ENCODE results near the gene CD47. TPM values are rescaled to one million over a fixed set of nuclear protein-coding genes. Genes with fewer than 3 reads are reported as not detected.

Gene CD47
- total RNA-seq, 1 experiment from 2014 or later = 28.3 TPM

- no peak for DNase-seq (ENCODE audit: extremely low read depth, low read depth)
These were observed 2.8 kb upstream of the CD47 start for GRCh38 chr3:108093616-108094015.

- DNase-seq (ENCODE audit: extremely low read depth, low read depth) = no peak
These were observed 2.2 kb upstream of the CD47 start for GRCh38 chr3:108093021-108093420.

DNA sequence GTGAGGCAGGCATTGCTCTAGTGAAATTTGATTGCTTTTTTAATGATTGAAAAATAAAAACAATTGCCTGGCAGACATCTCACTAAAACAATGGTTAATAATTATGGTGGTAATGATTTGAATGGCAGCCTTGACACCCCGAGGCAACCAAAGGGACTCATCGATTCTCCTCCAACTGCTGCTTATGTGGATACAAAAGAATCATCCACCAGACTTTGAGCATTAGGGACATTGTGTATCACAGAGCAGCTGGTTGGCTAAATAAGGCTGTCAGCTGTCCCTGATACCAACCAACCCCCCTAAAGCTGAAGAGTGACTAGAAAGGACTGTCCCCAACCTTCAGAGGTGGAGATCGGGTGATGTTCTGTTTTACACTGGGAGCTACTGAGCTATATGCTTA lies 1.7 kb upstream of the CD47 start:
- no peak for DNase-seq (ENCODE audit: extremely low read depth, low read depth)

- DNase-seq (ENCODE audit: extremely low read depth, low read depth) = no peak
These were observed 843 bp upstream of the CD47 start for GRCh38 chr3:108091498-108092250.

- no peak for DNase-seq (ENCODE audit: extremely low read depth, low read depth)
These were observed 656 bp downstream of the CD47 start for GRCh38 chr3:108090049-108090700.

DNA sequence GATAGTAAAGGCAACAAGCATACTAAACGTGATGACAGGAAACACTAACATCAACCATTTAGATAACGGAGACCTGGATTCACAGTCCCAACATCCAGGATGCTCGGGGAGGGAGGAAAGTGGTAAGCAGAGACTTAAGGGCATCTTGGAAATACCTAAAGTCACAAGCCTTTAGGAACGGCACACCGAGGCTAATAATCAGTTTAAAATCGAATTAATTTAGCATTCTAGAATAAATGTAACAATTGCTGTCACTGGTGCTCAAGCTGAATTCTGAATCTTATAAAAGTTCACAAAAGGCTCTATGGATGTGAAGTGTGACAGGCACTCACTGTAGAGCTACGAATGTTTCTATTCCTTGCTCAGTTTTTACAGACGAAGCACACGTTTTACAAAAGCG lies 1.3 kb downstream of the CD47 start:
- no peak for DNase-seq (ENCODE audit: extremely low read depth, low read depth)

DNA sequence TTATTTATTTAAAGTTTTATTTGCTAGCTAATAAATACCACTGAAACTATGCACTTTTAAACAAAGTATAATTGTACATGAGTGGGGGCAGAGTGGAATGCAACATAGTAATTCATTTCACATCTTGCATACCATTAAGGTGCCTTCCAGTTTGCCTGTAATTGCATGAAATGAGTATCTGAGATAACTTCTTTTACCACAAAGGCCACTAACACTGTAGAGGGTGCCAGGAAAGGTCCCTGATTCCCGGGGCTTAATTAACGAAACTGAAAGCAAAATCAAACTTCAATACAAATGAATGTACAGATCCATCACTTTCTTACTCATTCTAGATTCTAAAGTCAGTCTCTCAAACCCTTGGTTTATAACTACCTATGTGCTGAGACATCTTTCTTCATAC lies 2.1 kb downstream of the CD47 start:
- DNase-seq (ENCODE audit: extremely low read depth, low read depth) = no peak

- DNase-seq (ENCODE audit: extremely low read depth, low read depth) = no peak
These were observed 2.7 kb downstream of the CD47 start for GRCh38 chr3:108088146-108088545.

GRCh38 chr3:108086653-108087052 lies 4.2 kb downstream of the CD47 start:
- no peak for DNase-seq (ENCODE audit: extremely low read depth, low read depth)

- no peak for DNase-seq (ENCODE audit: extremely low read depth, low read depth)
These were observed 5.0 kb downstream of the CD47 start for GRCh38 chr3:108085810-108086350.

- DNase-seq (ENCODE audit: extremely low read depth, low read depth) = no peak
These were observed 5.5 kb downstream of the CD47 start for GRCh38 chr3:108085370-108085769.

DNA sequence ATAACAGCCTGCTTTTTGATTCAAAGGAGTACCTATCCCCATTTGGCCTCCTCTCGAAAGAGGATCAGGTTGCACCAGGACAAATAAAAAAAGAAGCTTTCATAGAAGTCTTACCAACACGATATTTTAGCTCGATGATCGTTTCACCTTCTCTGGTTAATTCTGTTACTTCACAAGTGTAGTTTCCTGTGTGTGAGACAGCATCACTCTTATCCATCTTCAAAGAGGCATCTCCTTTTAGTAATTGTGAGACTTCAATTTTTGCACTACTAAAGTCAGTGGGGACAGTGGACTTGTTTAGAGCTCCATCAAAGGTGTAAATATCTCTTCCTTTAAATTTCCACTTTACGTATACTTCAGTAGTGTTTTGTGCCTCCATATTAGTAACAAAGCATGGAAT lies 11.0 kb downstream of the CD47 start:
- DNase-seq (ENCODE audit: extremely low read depth, low read depth) = no peak

DNA sequence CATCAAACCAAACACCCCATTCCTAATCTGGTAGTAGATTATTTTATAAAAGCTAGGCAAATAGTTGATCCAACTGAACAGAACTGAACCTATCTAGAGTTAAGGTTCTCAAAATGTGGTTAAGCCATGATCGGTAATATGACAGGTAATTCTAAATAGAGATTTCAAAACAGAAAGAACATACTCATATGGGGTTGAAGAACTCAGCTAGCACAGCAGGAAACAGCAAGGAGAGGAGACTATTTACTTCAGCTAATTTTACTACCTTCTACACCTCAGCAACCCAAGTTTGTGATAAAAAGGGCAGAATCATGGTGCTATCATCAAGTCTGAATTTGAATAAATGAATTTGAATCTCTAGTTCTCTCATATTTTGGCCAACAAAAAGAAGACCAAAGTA lies 11.8 kb downstream of the CD47 start:
- DNase-seq (ENCODE audit: extremely low read depth, low read depth) = no peak

DNA sequence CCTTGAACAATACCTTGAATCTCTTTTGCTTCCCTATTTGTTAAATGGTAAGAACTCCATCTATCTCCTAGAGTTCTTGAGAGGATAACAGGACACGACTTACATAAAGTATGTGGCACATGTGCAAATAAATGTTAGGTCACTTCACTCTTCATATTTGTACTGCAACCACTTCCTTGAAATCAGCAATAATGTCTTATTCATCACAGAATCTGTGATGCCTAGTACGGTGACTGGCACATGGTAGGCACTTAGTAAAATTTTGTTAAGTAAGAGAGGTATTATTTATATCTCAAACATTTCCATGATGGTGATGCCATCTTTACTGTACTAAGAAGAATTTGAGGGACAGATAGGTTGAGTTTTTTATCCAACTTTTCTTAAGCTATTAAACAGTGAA lies 14.3 kb downstream of the CD47 start:
- DNase-seq (ENCODE audit: extremely low read depth, low read depth) = no peak

- DNase-seq (ENCODE audit: extremely low read depth, low read depth) = no peak
These were observed 16.9 kb downstream of the CD47 start for GRCh38 chr3:108073764-108074431.

DNA sequence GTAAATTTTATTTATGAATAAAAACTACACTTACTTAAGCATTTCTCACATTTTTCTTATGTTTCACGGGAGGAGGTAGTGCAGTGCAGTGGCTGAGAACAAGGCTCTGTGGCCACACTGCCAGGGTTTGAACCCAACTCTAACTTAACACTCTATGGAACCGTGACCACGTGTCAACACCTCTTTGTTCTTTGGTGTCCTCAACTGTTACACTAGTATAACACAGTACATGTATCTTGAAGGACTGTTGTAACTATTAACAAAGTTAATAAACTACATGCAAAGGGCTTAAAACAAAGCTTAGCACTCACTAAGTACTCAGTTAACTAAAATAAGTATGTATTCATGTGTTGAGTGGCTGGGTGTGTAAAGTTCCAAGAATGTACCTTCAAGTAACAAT lies 19.5 kb downstream of the CD47 start:
- DNase-seq (ENCODE audit: extremely low read depth, low read depth) = no peak

- DNase-seq (ENCODE audit: extremely low read depth, low read depth) = no peak
These were observed 20.5 kb downstream of the CD47 start for GRCh38 chr3:108070356-108070755.

DNA sequence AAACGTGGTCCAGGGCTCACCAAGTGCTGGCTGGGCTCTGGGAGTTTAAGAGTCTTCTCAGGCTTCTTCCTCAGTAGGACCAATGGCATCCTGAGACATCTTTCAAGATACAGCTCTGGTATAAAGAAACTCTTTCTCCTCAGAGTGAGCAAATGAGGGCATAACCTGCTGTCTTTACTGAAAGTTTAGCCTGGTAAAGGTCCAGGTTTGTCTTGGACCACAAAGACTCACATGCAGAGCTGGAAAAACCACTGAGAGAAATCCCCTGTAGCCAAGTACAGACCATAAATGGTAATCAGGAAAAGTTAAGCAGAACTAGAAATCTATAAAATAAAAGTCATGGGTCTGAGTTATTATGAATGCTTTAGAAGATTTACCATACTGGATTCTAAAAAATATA lies 23.1 kb downstream of the CD47 start:
- DNase-seq (ENCODE audit: extremely low read depth, low read depth) = no peak

- no peak for DNase-seq (ENCODE audit: extremely low read depth, low read depth)
These were observed 25.7 kb downstream of the CD47 start for GRCh38 chr3:108065096-108065495.

DNA sequence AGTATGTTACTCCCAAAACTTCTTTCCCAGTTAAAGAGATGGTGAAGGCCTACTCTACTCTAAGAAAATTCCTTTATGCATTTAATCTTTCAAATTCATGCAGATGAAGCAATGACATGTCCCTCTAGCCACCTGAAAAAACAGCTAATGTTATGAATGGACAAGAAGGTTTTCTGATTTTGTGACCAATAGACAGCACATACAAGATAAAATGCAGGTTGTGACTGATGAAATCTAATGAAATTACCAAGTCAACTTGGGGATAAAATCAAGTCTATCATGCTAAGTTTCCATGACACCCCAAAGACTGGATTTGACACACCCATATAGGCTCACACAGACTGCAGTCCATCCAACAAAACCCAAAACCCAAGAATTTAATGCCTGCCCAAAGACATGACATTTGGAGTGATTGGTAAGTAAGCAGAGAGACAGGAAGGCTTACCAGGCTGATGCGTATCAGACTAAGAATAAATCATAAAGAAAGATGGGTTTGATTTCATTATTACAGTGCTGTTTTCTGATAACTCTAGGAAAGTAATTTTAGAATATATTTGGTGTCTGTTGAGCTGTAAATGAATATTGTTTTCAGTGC lies 26.4 kb downstream of the CD47 start:
- DNase-seq (ENCODE audit: extremely low read depth, low read depth) = no peak

- DNase-seq (ENCODE audit: extremely low read depth, low read depth) = no peak
These were observed 28.8 kb downstream of the CD47 start for GRCh38 chr3:108062051-108062450.

Data from NCI-H460 (cell line).